Measurements from ENCODE around the gene OCRL. TPM values are rescaled to one million over a fixed set of nuclear protein-coding genes. Genes with fewer than 3 reads are reported as not detected.
"Not testable (repeated sequence)": the region's sequence is repeated elsewhere in the genome, so short reads cannot be mapped to it uniquely, and the experiment has no call there.

Gene OCRL
- total RNA-seq, 1 donor from 2014 or later = 34.3 TPM

DNA sequence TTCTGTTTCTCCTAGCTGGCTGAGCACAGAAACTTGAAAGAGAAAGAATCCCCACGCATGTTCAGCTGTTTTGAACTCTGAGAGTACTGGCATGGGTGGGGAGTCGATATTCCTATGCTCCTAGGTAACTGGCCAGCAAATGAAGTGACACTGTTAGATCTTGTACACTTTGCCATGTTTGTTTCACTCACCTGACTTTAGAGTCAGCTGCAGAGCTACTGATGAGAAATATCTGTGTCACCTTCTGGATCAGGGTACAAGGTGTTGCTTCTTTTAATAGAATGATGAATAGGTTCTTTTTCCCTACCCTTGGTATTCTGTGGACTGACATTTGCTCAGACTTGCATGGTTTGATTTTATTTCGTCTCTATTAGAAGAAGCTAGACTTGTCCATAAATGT, 28.3 kb downstream of the OCRL start:
- Mint-ChIP-seq H3K27ac (ENCODE audit: unreplicated experiment) (no peak overlapping the region), H3K27me3 (ENCODE audit: unreplicated experiment) (no peaks in the 10 kb centered on the region), H3K9me3 (ENCODE audit: unreplicated experiment) (peaks cover 1% of the 10 kb centered on the region), H3K4me3 (ENCODE audit: unreplicated experiment) (no peak overlapping the region), H3K36me3 (ENCODE audit: unreplicated experiment) (peaks cover 5% of the 10 kb centered on the region), H3K4me1 (ENCODE audit: low read depth, unreplicated experiment) (peaks cover 7% of the 10 kb centered on the region)
- TF ChIP-seq CTCF (IDR thresholded peaks at IDR 0.05; ENCODE audit: partially characterized antibody, unreplicated experiment) = no peak
- no peak for DNase-seq

- peaks cover 7% of the 10 kb centered on the region for H3K4me1 Mint-ChIP-seq (ENCODE audit: low read depth, unreplicated experiment)
- H3K27ac Mint-ChIP-seq (ENCODE audit: unreplicated experiment) = no peak overlapping the region
- no peaks in the 10 kb centered on the region for H3K27me3 Mint-ChIP-seq (ENCODE audit: unreplicated experiment)
- H3K9me3 Mint-ChIP-seq (ENCODE audit: unreplicated experiment) = peaks cover 1% of the 10 kb centered on the region
- H3K36me3 Mint-ChIP-seq (ENCODE audit: unreplicated experiment) = no peaks in the 10 kb centered on the region
- no peak overlapping the region for H3K4me3 Mint-ChIP-seq (ENCODE audit: unreplicated experiment)
- TF ChIP-seq CTCF (IDR thresholded peaks at IDR 0.05; ENCODE audit: partially characterized antibody, unreplicated experiment) = no peak
- no peak for DNase-seq
Observed at GRCh38 chrX:129572422-129572821, 32.4 kb downstream of the OCRL start.

DNA sequence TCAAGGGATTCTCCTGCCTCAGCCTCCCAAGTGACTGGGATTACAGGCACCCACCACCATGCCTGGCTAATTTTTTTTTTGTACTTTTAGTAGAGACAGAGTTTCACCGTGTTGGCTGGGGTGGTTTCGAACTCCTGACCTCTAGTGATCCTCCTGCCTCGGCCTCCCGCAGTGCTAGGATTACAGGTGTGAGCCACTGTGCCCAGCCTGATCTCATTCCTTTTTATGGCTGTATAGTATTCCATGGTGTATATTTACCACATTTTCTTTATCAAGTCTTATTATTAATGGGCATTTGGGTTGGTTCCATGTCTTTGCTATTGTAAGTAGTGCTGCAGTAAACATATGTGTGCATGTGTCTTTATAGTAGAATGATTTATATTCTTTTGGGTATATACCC, 33.6 kb downstream of the OCRL start:
- not testable (repeated sequence) for H3K9me3 Mint-ChIP-seq (ENCODE audit: unreplicated experiment); H3K4me3 Mint-ChIP-seq (ENCODE audit: unreplicated experiment); H3K4me1 Mint-ChIP-seq (ENCODE audit: low read depth, unreplicated experiment); DNase-seq; H3K36me3 Mint-ChIP-seq (ENCODE audit: unreplicated experiment); H3K27ac Mint-ChIP-seq (ENCODE audit: unreplicated experiment); H3K27me3 Mint-ChIP-seq (ENCODE audit: unreplicated experiment)

DNA sequence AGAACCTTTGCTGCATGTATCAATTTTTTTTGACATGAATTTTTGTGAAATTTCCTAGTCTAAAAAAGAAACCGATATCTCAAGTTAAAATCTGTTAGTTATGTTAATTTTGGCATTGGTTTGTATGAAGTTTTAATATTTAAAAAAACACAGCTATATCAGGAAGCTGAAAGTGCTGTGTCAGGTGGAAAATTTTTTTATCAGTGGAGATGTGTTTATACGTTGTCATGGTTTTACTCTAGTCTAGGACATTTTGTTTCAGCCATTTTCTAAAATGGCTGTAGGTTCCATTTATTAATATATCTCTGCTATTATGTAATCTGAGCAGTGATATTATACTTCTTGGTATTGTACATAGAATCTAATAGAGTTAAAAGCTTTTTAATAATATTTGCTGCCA, 34.2 kb downstream of the OCRL start:
- peaks cover 6% of the 10 kb centered on the region for H3K4me1 Mint-ChIP-seq (ENCODE audit: low read depth, unreplicated experiment)
- H3K36me3 Mint-ChIP-seq (ENCODE audit: unreplicated experiment) = no peaks in the 10 kb centered on the region
- no peak overlapping the region for H3K4me3 Mint-ChIP-seq (ENCODE audit: unreplicated experiment)
- no peak for DNase-seq
- H3K27me3 Mint-ChIP-seq (ENCODE audit: unreplicated experiment) = no peaks in the 10 kb centered on the region
- no peak overlapping the region for H3K27ac Mint-ChIP-seq (ENCODE audit: unreplicated experiment)
- H3K9me3 Mint-ChIP-seq (ENCODE audit: unreplicated experiment) = peaks cover 1% of the 10 kb centered on the region
- TF ChIP-seq CTCF (IDR thresholded peaks at IDR 0.05; ENCODE audit: partially characterized antibody, unreplicated experiment) = no peak

GRCh38 chrX:129576539-129576938, 36.5 kb downstream of the OCRL start:
- no peak for DNase-seq
- H3K27me3 Mint-ChIP-seq (ENCODE audit: unreplicated experiment) = no peaks in the 10 kb centered on the region
- no peak overlapping the region for H3K4me3 Mint-ChIP-seq (ENCODE audit: unreplicated experiment)
- no peaks in the 10 kb centered on the region for H3K4me1 Mint-ChIP-seq (ENCODE audit: low read depth, unreplicated experiment)
- H3K27ac Mint-ChIP-seq (ENCODE audit: unreplicated experiment) = no peak overlapping the region
- TF ChIP-seq CTCF (IDR thresholded peaks at IDR 0.05; ENCODE audit: partially characterized antibody, unreplicated experiment) = no peak
- peaks cover 1% of the 10 kb centered on the region for H3K9me3 Mint-ChIP-seq (ENCODE audit: unreplicated experiment)
- H3K36me3 Mint-ChIP-seq (ENCODE audit: unreplicated experiment) = no peaks in the 10 kb centered on the region

DNA sequence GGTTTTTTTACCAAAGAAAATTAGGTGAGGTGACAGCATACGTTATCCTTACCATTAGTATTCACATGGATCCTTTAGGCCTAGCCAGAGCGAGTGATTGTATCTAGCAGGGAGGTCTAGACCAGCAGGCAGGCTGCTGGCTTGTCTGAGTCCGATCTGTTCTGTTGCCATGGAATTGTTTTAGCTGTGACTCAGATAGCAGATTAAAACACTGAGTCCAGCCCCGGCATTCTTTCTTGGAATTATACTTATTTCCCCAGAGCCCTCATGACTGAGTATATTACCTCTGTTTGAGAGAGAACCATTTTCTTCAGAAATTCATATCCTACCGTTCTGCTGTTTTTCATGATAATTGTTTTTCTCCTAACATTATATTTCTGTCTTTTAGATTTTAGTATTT, 37.4 kb downstream of the OCRL start:
- DNase-seq = no peak
- Mint-ChIP-seq H3K36me3 (ENCODE audit: unreplicated experiment) (no peaks in the 10 kb centered on the region), H3K4me3 (ENCODE audit: unreplicated experiment) (no peak overlapping the region), H3K27ac (ENCODE audit: unreplicated experiment) (no peak overlapping the region), H3K9me3 (ENCODE audit: unreplicated experiment) (peaks cover 1% of the 10 kb centered on the region), H3K4me1 (ENCODE audit: low read depth, unreplicated experiment) (no peaks in the 10 kb centered on the region), H3K27me3 (ENCODE audit: unreplicated experiment) (no peaks in the 10 kb centered on the region)
- no peak for TF ChIP-seq CTCF (IDR thresholded peaks at IDR 0.05; ENCODE audit: partially characterized antibody, unreplicated experiment)

All from glutamatergic neuron (in vitro differentiated cells).